ENCODE data around the gene CALD1. TPM values are rescaled to one million over a fixed set of nuclear protein-coding genes. Genes with fewer than 3 reads are reported as not detected.

The CALD1 gene
- total and polyA plus RNA-seq, 2 experiments from 2014 or later: 132 to 842 TPM

DNA sequence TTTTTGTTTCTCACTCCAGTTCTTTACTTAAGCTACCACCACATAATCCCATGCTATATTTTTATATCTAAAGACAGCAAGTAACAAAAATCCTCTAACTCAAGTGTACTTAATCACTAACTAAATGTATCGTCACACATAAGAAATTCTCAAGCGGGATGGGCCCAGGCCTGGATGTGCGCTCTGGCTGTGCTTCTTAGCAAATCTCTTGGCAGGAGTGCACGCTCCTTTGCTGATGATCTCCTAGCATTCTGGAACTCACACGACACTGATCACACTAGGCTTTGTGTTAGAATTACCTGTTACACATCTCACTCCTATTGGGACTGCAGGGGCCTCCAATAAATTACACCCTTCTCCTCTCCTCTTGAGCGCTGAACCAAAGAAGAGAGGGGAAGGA lies 46.7 kb upstream of the CALD1 start:
- ATAC-seq (no peak), DNase-seq (ENCODE audit: low spot score) (no peak)
- Mint-ChIP-seq H3K36me3 (ENCODE audit: low read depth) (no peaks in the 10 kb centered on the region), H3K27ac (no peak overlapping the region), H3K4me1 (no peaks in the 10 kb centered on the region; the same call in 2 of the 3 replicates), H3K4me3 (no peak overlapping the region), H3K27me3 (ENCODE audit: insufficient read depth, low read depth, poor library complexity) (peaks cover 2% of the 10 kb centered on the region), H3K9me3 (no peaks in the 10 kb centered on the region)
- H3K36me3 ChIP-seq (ENCODE audit: insufficient read depth): no peaks in the 10 kb centered on the region
- H3K27me3 ChIP-seq (ENCODE audit: insufficient read depth): no peaks in the 10 kb centered on the region
- no peak for TF ChIP-seq JUNB (IDR thresholded peaks at IDR 0.05; ENCODE audit: unreplicated experiment)
- TF ChIP-seq, protein P1, sequence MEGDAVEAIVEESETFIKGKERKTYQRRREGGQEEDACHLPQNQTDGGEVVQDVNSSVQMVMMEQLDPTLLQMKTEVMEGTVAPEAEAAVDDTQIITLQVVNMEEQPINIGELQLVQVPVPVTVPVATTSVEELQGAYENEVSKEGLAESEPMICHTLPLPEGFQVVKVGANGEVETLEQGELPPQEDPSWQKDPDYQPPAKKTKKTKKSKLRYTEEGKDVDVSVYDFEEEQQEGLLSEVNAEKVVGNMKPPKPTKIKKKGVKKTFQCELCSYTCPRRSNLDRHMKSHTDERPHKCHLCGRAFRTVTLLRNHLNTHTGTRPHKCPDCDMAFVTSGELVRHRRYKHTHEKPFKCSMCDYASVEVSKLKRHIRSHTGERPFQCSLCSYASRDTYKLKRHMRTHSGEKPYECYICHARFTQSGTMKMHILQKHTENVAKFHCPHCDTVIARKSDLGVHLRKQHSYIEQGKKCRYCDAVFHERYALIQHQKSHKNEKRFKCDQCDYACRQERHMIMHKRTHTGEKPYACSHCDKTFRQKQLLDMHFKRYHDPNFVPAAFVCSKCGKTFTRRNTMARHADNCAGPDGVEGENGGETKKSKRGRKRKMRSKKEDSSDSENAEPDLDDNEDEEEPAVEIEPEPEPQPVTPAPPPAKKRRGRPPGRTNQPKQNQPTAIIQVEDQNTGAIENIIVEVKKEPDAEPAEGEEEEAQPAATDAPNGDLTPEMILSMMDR (conservative IDR thresholded peaks at IDR 0.05; ENCODE audit: low read depth in 2 of 2): no peak
- no peak for TF ChIP-seq ZNF331 (CRISPR knock-in tag; IDR thresholded peaks at IDR 0.05; ENCODE audit: low read depth)
- TF ChIP-seq ETS1 (IDR thresholded peaks at IDR 0.05): no peak
- TF ChIP-seq, protein P2, sequence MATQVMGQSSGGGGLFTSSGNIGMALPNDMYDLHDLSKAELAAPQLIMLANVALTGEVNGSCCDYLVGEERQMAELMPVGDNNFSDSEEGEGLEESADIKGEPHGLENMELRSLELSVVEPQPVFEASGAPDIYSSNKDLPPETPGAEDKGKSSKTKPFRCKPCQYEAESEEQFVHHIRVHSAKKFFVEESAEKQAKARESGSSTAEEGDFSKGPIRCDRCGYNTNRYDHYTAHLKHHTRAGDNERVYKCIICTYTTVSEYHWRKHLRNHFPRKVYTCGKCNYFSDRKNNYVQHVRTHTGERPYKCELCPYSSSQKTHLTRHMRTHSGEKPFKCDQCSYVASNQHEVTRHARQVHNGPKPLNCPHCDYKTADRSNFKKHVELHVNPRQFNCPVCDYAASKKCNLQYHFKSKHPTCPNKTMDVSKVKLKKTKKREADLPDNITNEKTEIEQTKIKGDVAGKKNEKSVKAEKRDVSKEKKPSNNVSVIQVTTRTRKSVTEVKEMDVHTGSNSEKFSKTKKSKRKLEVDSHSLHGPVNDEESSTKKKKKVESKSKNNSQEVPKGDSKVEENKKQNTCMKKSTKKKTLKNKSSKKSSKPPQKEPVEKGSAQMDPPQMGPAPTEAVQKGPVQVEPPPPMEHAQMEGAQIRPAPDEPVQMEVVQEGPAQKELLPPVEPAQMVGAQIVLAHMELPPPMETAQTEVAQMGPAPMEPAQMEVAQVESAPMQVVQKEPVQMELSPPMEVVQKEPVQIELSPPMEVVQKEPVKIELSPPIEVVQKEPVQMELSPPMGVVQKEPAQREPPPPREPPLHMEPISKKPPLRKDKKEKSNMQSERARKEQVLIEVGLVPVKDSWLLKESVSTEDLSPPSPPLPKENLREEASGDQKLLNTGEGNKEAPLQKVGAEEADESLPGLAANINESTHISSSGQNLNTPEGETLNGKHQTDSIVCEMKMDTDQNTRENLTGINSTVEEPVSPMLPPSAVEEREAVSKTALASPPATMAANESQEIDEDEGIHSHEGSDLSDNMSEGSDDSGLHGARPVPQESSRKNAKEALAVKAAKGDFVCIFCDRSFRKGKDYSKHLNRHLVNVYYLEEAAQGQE (IDR thresholded peaks at IDR 0.05; ENCODE audit: unreplicated experiment): no peak
- TF ChIP-seq STAT1 (IDR thresholded peaks at IDR 0.05; ENCODE audit: unreplicated experiment): no peak
- no peak for TF ChIP-seq ZNF114 (CRISPR knock-in tag; IDR thresholded peaks at IDR 0.05)
- TF ChIP-seq POLR2AphosphoS5 (IDR thresholded peaks at IDR 0.05; ENCODE audit: low read depth): no peak
- TF ChIP-seq CREB1 (CRISPR knock-in tag; IDR thresholded peaks at IDR 0.05; ENCODE audit: low read depth): no peak
- no peak for TF ChIP-seq NANOG (IDR thresholded peaks at IDR 0.05; ENCODE audit: borderline replicate concordance)
- no peak overlapping the region for H3K4me2 ChIP-seq
- H3K79me2 ChIP-seq (replicated peaks; ENCODE audit: insufficient read depth): no peaks in the 10 kb centered on the region
- peak overlapping the region; percentile 78 for H2AFZ ChIP-seq
- no peaks in the 10 kb centered on the region for H4K20me1 ChIP-seq (replicated peaks; ENCODE audit: insufficient read depth)
- no peaks in the 10 kb centered on the region for H3F3A ChIP-seq (replicated peaks; ENCODE audit: low read depth)
- H3K4me3 ChIP-seq: no peak overlapping the region
- H3K4me1 ChIP-seq (ENCODE audit: insufficient read depth): no peaks in the 10 kb centered on the region
- H3K27ac ChIP-seq (ENCODE audit: low read depth): no peak overlapping the region
- peaks cover 6% of the 10 kb centered on the region; the same call in 1 of the 2 replicates for H3K9me2 ChIP-seq (ENCODE audit: insufficient read depth)

GRCh38 chr7:134736381-134736780 lies 43.1 kb upstream of the CALD1 start:
- Mint-ChIP-seq H3K4me1 (no peaks in the 10 kb centered on the region; the same call in 2 of the 3 replicates), H3K27ac (no peak overlapping the region), H3K27me3 (ENCODE audit: insufficient read depth, low read depth, poor library complexity) (peaks cover 2% of the 10 kb centered on the region), H3K9me3 (no peaks in the 10 kb centered on the region), H3K4me3 (no peak overlapping the region), H3K36me3 (ENCODE audit: low read depth) (no peaks in the 10 kb centered on the region)
- H3F3A ChIP-seq (replicated peaks; ENCODE audit: low read depth): no peaks in the 10 kb centered on the region
- TF ChIP-seq CREB1 (CRISPR knock-in tag; IDR thresholded peaks at IDR 0.05; ENCODE audit: low read depth) (no peak), JUNB (IDR thresholded peaks at IDR 0.05; ENCODE audit: unreplicated experiment) (no peak), STAT1 (IDR thresholded peaks at IDR 0.05; ENCODE audit: unreplicated experiment) (no peak), EZH2phosphoT487 (IDR thresholded peaks at IDR 0.05; ENCODE audit: unreplicated experiment) (no peak), POLR2AphosphoS5 (IDR thresholded peaks at IDR 0.05; ENCODE audit: low read depth) (no peak), ZNF114 (CRISPR knock-in tag; IDR thresholded peaks at IDR 0.05) (no peak), NANOG (IDR thresholded peaks at IDR 0.05; ENCODE audit: borderline replicate concordance) (no peak), ZNF331 (CRISPR knock-in tag; IDR thresholded peaks at IDR 0.05; ENCODE audit: low read depth) (no peak), ETS1 (IDR thresholded peaks at IDR 0.05) (no peak)
- TF ChIP-seq, protein P2 (IDR thresholded peaks at IDR 0.05; ENCODE audit: unreplicated experiment): no peak
- no peak overlapping the region for H2AFZ ChIP-seq
- no peaks in the 10 kb centered on the region for H3K79me2 ChIP-seq (replicated peaks; ENCODE audit: insufficient read depth)
- DNase-seq (ENCODE audit: low spot score) (no peak), ATAC-seq (no peak)
- H3K27ac ChIP-seq (ENCODE audit: low read depth): no peak overlapping the region
- H3K27me3 ChIP-seq (ENCODE audit: insufficient read depth): no peaks in the 10 kb centered on the region
- H3K36me3 ChIP-seq (ENCODE audit: insufficient read depth): no peaks in the 10 kb centered on the region
- H3K4me2 ChIP-seq: no peak overlapping the region
- no peaks in the 10 kb centered on the region for H4K20me1 ChIP-seq (replicated peaks; ENCODE audit: insufficient read depth)
- no peak overlapping the region for H3K4me3 ChIP-seq
- no peaks in the 10 kb centered on the region for H3K4me1 ChIP-seq (ENCODE audit: insufficient read depth)
- H3K9me2 ChIP-seq (ENCODE audit: insufficient read depth): peaks cover 12% of the 10 kb centered on the region

All from GM23338 (cell line).